ENCODE results near the gene ZBTB7C.

GRCh38 chr18:48393776-48394175 is 15.4 kb downstream of the ZBTB7C start:
- TF ChIP-seq CTCF (IDR thresholded peaks at IDR 0.05; ENCODE audit: insufficient read depth, low read length, poor library complexity, severe bottlenecking), result no peak
- no peak for TF ChIP-seq EZH2phosphoT487 (conservative IDR thresholded peaks at IDR 0.05; ENCODE audit: low read length)

Data from SU-DHL-6 (cell line).